Erythroblast (primary cell): ENCODE measurements around the gene SDF2.

Experiments
- GATA1 ChIP-seq: IDR thresholded peaks from 2 replicates; pipeline ENCODE4 v1.6.1; 2011; ENCODE audit warnings: low read depth, mild to moderate bottlenecking, control low read depth, low read length, moderate library complexity
- POLR2A ChIP-seq: IDR thresholded peaks from 2 replicates; pipeline ENCODE4 v1.6.1; 2011; ENCODE audit warnings: mild to moderate bottlenecking, low read length

GRCh38 chr17:28646039-28646754, 15.5 kb downstream of the SDF2 start:
- TF ChIP-seq POLR2A (no peak), GATA1 (no peak)
